ENCODE data around the gene NOL7. TPM values are rescaled to one million over a fixed set of nuclear protein-coding genes. Genes with fewer than 3 reads are reported as not detected.
A peak's percentile ranks its signal among the peaks of the same experiment; 100 is the strongest.

Gene NOL7
- total RNA-seq, 6 experiments from 2014 or later = 12.9 to 68.2 (median 25.1) TPM

- intact Hi-C loops (cut with DNase I) = no loop called here
- no peak for DNase-seq
- no peak overlapping the region for H3K4me3 ChIP-seq
- 81% methylated on average over 1 of the region's 1 CpG for WGBS (ENCODE audit: insufficient coverage, low coverage, low lambda C conversion rate, missing lambda C conversion rate)
- peaks cover 0 to 10% (median 4%) of the 10 kb centered on the region in 4 donors for H3K36me3 ChIP-seq
- no peak for ATAC-seq
- no peaks in the 10 kb centered on the region for H3K4me1 ChIP-seq
- TF ChIP-seq, protein P1, sequence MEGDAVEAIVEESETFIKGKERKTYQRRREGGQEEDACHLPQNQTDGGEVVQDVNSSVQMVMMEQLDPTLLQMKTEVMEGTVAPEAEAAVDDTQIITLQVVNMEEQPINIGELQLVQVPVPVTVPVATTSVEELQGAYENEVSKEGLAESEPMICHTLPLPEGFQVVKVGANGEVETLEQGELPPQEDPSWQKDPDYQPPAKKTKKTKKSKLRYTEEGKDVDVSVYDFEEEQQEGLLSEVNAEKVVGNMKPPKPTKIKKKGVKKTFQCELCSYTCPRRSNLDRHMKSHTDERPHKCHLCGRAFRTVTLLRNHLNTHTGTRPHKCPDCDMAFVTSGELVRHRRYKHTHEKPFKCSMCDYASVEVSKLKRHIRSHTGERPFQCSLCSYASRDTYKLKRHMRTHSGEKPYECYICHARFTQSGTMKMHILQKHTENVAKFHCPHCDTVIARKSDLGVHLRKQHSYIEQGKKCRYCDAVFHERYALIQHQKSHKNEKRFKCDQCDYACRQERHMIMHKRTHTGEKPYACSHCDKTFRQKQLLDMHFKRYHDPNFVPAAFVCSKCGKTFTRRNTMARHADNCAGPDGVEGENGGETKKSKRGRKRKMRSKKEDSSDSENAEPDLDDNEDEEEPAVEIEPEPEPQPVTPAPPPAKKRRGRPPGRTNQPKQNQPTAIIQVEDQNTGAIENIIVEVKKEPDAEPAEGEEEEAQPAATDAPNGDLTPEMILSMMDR (IDR thresholded peaks at IDR 0.05) = no peak
- TF ChIP-seq POLR2A (IDR thresholded peaks at IDR 0.05) = no peak
- no peaks in the 10 kb centered on the region for H3K9me3 ChIP-seq
- no peaks in the 10 kb centered on the region for H3K27me3 ChIP-seq
- H3K27ac ChIP-seq = no peak overlapping the region
Measured at GRCh38 chr6:13630499-13630898, 15.4 kb downstream of the NOL7 start.

- H3K4me3 ChIP-seq = no peak overlapping the region
- H3K4me1 ChIP-seq = no peaks in the 10 kb centered on the region
- H3K27ac ChIP-seq = no peak overlapping the region
- intact Hi-C loops (cut with DNase I) = no loop called here
- H3K36me3 ChIP-seq = peaks cover 0 to 20% (median 2%) of the 10 kb centered on the region in 4 donors
- H3K9me3 ChIP-seq = no peaks in the 10 kb centered on the region
- ATAC-seq (no peak), DNase-seq (no peak)
- no peaks in the 10 kb centered on the region for H3K27me3 ChIP-seq
- 95% methylated on average over 2 of the region's 2 CpGs for WGBS (ENCODE audit: insufficient coverage, low coverage, low lambda C conversion rate, missing lambda C conversion rate)
- TF ChIP-seq, protein P1 (IDR thresholded peaks at IDR 0.05) = no peak
- TF ChIP-seq POLR2A (IDR thresholded peaks at IDR 0.05) = no peak
Measured at GRCh38 chr6:13633343-13633742, 18.2 kb downstream of the NOL7 start.

- Histone ChIP-seq H3K4me1 (no peaks in the 10 kb centered on the region), H3K9me3 (no peaks in the 10 kb centered on the region), H3K4me3 (no peak overlapping the region), H3K36me3 (peaks cover 0 to 17% (median 4%) of the 10 kb centered on the region in 4 donors), H3K27me3 (no peaks in the 10 kb centered on the region), H3K27ac (no peak overlapping the region)
- intact Hi-C loops (cut with DNase I) = no loop called here
- DNase-seq (no peak), ATAC-seq (peak in 2 of 4 donors; percentile 26 to 50)
- TF ChIP-seq, protein P1 (IDR thresholded peaks at IDR 0.05) = no peak
- no peak for TF ChIP-seq POLR2A (IDR thresholded peaks at IDR 0.05)
- 65% methylated on average over 4 of the region's 4 CpGs for WGBS (ENCODE audit: insufficient coverage, low coverage, low lambda C conversion rate, missing lambda C conversion rate)
Measured at GRCh38 chr6:13635948-13636658, 21.0 kb downstream of the NOL7 start.

DNA sequence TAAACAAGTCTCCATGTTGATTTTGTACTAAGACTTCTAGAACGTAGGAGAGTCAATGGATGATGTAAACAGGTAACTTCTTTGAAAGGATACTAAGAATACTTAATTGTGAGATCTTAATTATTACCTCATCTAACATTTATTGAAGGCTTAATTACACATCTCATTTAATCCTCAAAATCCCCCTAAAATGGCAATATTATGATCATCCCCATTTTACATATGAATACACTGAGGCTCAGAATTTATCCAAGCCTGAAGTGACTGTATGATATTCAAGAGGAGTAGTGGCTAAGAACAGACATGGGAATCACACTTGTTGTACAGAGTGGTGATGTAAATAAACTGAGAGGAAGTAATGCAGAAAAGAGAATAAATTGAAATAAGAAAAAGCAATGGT, 22.9 kb downstream of the NOL7 start:
- no peak overlapping the region for H3K4me3 ChIP-seq
- 86% methylated on average over 1 of the region's 1 CpG for WGBS (ENCODE audit: insufficient coverage, low coverage, low lambda C conversion rate, missing lambda C conversion rate)
- TF ChIP-seq POLR2A (IDR thresholded peaks at IDR 0.05) = no peak
- TF ChIP-seq, protein P1 (IDR thresholded peaks at IDR 0.05) = no peak
- intact Hi-C loops (cut with DNase I) = no loop called here
- H3K4me1 ChIP-seq = no peaks in the 10 kb centered on the region
- H3K27ac ChIP-seq = no peak overlapping the region
- no peak for ATAC-seq
- no peaks in the 10 kb centered on the region for H3K27me3 ChIP-seq
- no peak for DNase-seq
- H3K36me3 ChIP-seq = peaks cover 0 to 14% (median 3%) of the 10 kb centered on the region in 4 donors
- no peaks in the 10 kb centered on the region for H3K9me3 ChIP-seq
